ENCODE data around the gene EVC2. TPM values are rescaled to one million over a fixed set of nuclear protein-coding genes. Genes with fewer than 3 reads are reported as not detected.

EVC2 gene
- total RNA-seq, 1 donor from 2014 or later: 5.2 TPM

- Histone ChIP-seq H3K4me1 (ENCODE audit: control insufficient read depth in 3 of 3, insufficient read depth in 3 of 3, low read length in 3 of 3) (no peaks in the 10 kb centered on the region), H3K4me3 (ENCODE audit: low read length in 3 of 3) (no peak overlapping the region), H3K27ac (ENCODE audit: low read depth, low read length) (no peak overlapping the region), H3K36me3 (ENCODE audit: control insufficient read depth in 3 of 3, insufficient read depth in 3 of 3, low read length in 3 of 3) (peaks cover 0 to 3% (median 0%) of the 10 kb centered on the region in 3 donors), H3K9me3 (ENCODE audit: control insufficient read depth in 3 of 3, low read length in 3 of 3) (no peaks in the 10 kb centered on the region), H3K27me3 (ENCODE audit: control insufficient read depth in 3 of 3, insufficient read depth in 3 of 3, low read length in 3 of 3) (no peaks in the 10 kb centered on the region), H3K9ac (ENCODE audit: low read depth in 1 of 3, low read length in 3 of 3) (no peak overlapping the region)
Measured at GRCh38 chr4:5589495-5589894, 118.9 kb downstream of the EVC2 start.

GRCh38 chr4:5588046-5588445 lies 120.3 kb downstream of the EVC2 start:
- Histone ChIP-seq H3K4me3 (ENCODE audit: low read length in 3 of 3) (no peak overlapping the region), H3K27ac (ENCODE audit: low read depth, low read length) (no peak overlapping the region), H3K4me1 (ENCODE audit: control insufficient read depth in 3 of 3, insufficient read depth in 3 of 3, low read length in 3 of 3) (no peaks in the 10 kb centered on the region), H3K27me3 (ENCODE audit: control insufficient read depth in 3 of 3, insufficient read depth in 3 of 3, low read length in 3 of 3) (no peaks in the 10 kb centered on the region), H3K9me3 (ENCODE audit: control insufficient read depth in 3 of 3, low read length in 3 of 3) (no peaks in the 10 kb centered on the region), H3K36me3 (ENCODE audit: control insufficient read depth in 3 of 3, insufficient read depth in 3 of 3, low read length in 3 of 3) (peaks cover 0 to 4% (median 0%) of the 10 kb centered on the region in 3 donors), H3K9ac (ENCODE audit: low read depth in 1 of 3, low read length in 3 of 3) (no peak overlapping the region)

- peaks cover 0 to 2% (median 0%) of the 10 kb centered on the region in 3 donors for H3K9me3 ChIP-seq (ENCODE audit: control insufficient read depth in 3 of 3, low read length in 3 of 3)
- H3K36me3 ChIP-seq (ENCODE audit: control insufficient read depth in 3 of 3, insufficient read depth in 3 of 3, low read length in 3 of 3): peaks cover 0 to 8% (median 0%) of the 10 kb centered on the region in 3 donors
- no peak overlapping the region for H3K27ac ChIP-seq (ENCODE audit: low read depth, low read length)
- no peak overlapping the region for H3K4me3 ChIP-seq (ENCODE audit: low read length in 3 of 3)
- no peak overlapping the region for H3K9ac ChIP-seq (ENCODE audit: low read depth in 1 of 3, low read length in 3 of 3)
- H3K27me3 ChIP-seq (ENCODE audit: control insufficient read depth in 3 of 3, insufficient read depth in 3 of 3, low read length in 3 of 3): no peaks in the 10 kb centered on the region
- no peaks in the 10 kb centered on the region for H3K4me1 ChIP-seq (ENCODE audit: control insufficient read depth in 3 of 3, insufficient read depth in 3 of 3, low read length in 3 of 3)
Measured at GRCh38 chr4:5575941-5576340, 132.4 kb downstream of the EVC2 start.

GRCh38 chr4:5574386-5574785 lies 134.0 kb downstream of the EVC2 start:
- no peak overlapping the region for H3K4me3 ChIP-seq (ENCODE audit: low read length in 3 of 3)
- H3K27me3 ChIP-seq (ENCODE audit: control insufficient read depth in 3 of 3, insufficient read depth in 3 of 3, low read length in 3 of 3): no peaks in the 10 kb centered on the region
- H3K4me1 ChIP-seq (ENCODE audit: control insufficient read depth in 3 of 3, insufficient read depth in 3 of 3, low read length in 3 of 3): no peaks in the 10 kb centered on the region
- no peak overlapping the region for H3K9ac ChIP-seq (ENCODE audit: low read depth in 1 of 3, low read length in 3 of 3)
- no peaks in the 10 kb centered on the region for H3K9me3 ChIP-seq (ENCODE audit: control insufficient read depth in 3 of 3, low read length in 3 of 3)
- no peak overlapping the region for H3K27ac ChIP-seq (ENCODE audit: low read depth, low read length)
- peaks cover 0 to 8% (median 0%) of the 10 kb centered on the region in 3 donors for H3K36me3 ChIP-seq (ENCODE audit: control insufficient read depth in 3 of 3, insufficient read depth in 3 of 3, low read length in 3 of 3)

GRCh38 chr4:5573965-5574364 lies 134.4 kb downstream of the EVC2 start:
- H3K9ac ChIP-seq (ENCODE audit: low read depth in 1 of 3, low read length in 3 of 3): no peak overlapping the region
- no peak overlapping the region for H3K27ac ChIP-seq (ENCODE audit: low read depth, low read length)
- H3K4me1 ChIP-seq (ENCODE audit: control insufficient read depth in 3 of 3, insufficient read depth in 3 of 3, low read length in 3 of 3): no peaks in the 10 kb centered on the region
- no peaks in the 10 kb centered on the region for H3K27me3 ChIP-seq (ENCODE audit: control insufficient read depth in 3 of 3, insufficient read depth in 3 of 3, low read length in 3 of 3)
- H3K4me3 ChIP-seq (ENCODE audit: low read length in 3 of 3): no peak overlapping the region
- H3K9me3 ChIP-seq (ENCODE audit: control insufficient read depth in 3 of 3, low read length in 3 of 3): no peaks in the 10 kb centered on the region
- H3K36me3 ChIP-seq (ENCODE audit: control insufficient read depth in 3 of 3, insufficient read depth in 3 of 3, low read length in 3 of 3): peaks cover 0 to 8% (median 2%) of the 10 kb centered on the region in 3 donors

GRCh38 chr4:5572751-5573150 lies 135.6 kb downstream of the EVC2 start:
- H3K9ac ChIP-seq (ENCODE audit: low read depth in 1 of 3, low read length in 3 of 3): no peak overlapping the region
- no peaks in the 10 kb centered on the region for H3K4me1 ChIP-seq (ENCODE audit: control insufficient read depth in 3 of 3, insufficient read depth in 3 of 3, low read length in 3 of 3)
- no peak overlapping the region for H3K27ac ChIP-seq (ENCODE audit: low read depth, low read length)
- H3K9me3 ChIP-seq (ENCODE audit: control insufficient read depth in 3 of 3, low read length in 3 of 3): no peaks in the 10 kb centered on the region
- H3K27me3 ChIP-seq (ENCODE audit: control insufficient read depth in 3 of 3, insufficient read depth in 3 of 3, low read length in 3 of 3): no peaks in the 10 kb centered on the region
- no peak overlapping the region for H3K4me3 ChIP-seq (ENCODE audit: low read length in 3 of 3)
- peaks cover 0 to 8% (median 2%) of the 10 kb centered on the region in 3 donors for H3K36me3 ChIP-seq (ENCODE audit: control insufficient read depth in 3 of 3, insufficient read depth in 3 of 3, low read length in 3 of 3)

GRCh38 chr4:5572114-5572513 lies 136.2 kb downstream of the EVC2 start:
- Histone ChIP-seq H3K27me3 (ENCODE audit: control insufficient read depth in 3 of 3, insufficient read depth in 3 of 3, low read length in 3 of 3) (no peaks in the 10 kb centered on the region), H3K9me3 (ENCODE audit: control insufficient read depth in 3 of 3, low read length in 3 of 3) (no peaks in the 10 kb centered on the region), H3K4me1 (ENCODE audit: control insufficient read depth in 3 of 3, insufficient read depth in 3 of 3, low read length in 3 of 3) (no peaks in the 10 kb centered on the region), H3K9ac (ENCODE audit: low read depth in 1 of 3, low read length in 3 of 3) (no peak overlapping the region), H3K4me3 (ENCODE audit: low read length in 3 of 3) (no peak overlapping the region), H3K27ac (ENCODE audit: low read depth, low read length) (no peak overlapping the region), H3K36me3 (ENCODE audit: control insufficient read depth in 3 of 3, insufficient read depth in 3 of 3, low read length in 3 of 3) (peaks cover 0 to 10% (median 2%) of the 10 kb centered on the region in 3 donors)

GRCh38 chr4:5571646-5572045 lies 136.7 kb downstream of the EVC2 start:
- Histone ChIP-seq H3K36me3 (ENCODE audit: control insufficient read depth in 3 of 3, insufficient read depth in 3 of 3, low read length in 3 of 3) (peaks cover 0 to 10% (median 2%) of the 10 kb centered on the region in 3 donors), H3K9me3 (ENCODE audit: control insufficient read depth in 3 of 3, low read length in 3 of 3) (no peaks in the 10 kb centered on the region), H3K27ac (ENCODE audit: low read depth, low read length) (no peak overlapping the region), H3K9ac (ENCODE audit: low read depth in 1 of 3, low read length in 3 of 3) (no peak overlapping the region), H3K27me3 (ENCODE audit: control insufficient read depth in 3 of 3, insufficient read depth in 3 of 3, low read length in 3 of 3) (no peaks in the 10 kb centered on the region), H3K4me1 (ENCODE audit: control insufficient read depth in 3 of 3, insufficient read depth in 3 of 3, low read length in 3 of 3) (no peaks in the 10 kb centered on the region), H3K4me3 (ENCODE audit: low read length in 3 of 3) (no peak overlapping the region)

- Histone ChIP-seq H3K27me3 (ENCODE audit: control insufficient read depth in 3 of 3, insufficient read depth in 3 of 3, low read length in 3 of 3) (no peaks in the 10 kb centered on the region), H3K36me3 (ENCODE audit: control insufficient read depth in 3 of 3, insufficient read depth in 3 of 3, low read length in 3 of 3) (peaks cover 0 to 15% (median 5%) of the 10 kb centered on the region in 3 donors), H3K27ac (ENCODE audit: low read depth, low read length) (no peak overlapping the region), H3K9ac (ENCODE audit: low read depth in 1 of 3, low read length in 3 of 3) (no peak overlapping the region), H3K4me1 (ENCODE audit: control insufficient read depth in 3 of 3, insufficient read depth in 3 of 3, low read length in 3 of 3) (no peaks in the 10 kb centered on the region), H3K9me3 (ENCODE audit: control insufficient read depth in 3 of 3, low read length in 3 of 3) (no peaks in the 10 kb centered on the region), H3K4me3 (ENCODE audit: low read length in 3 of 3) (no peak overlapping the region)
Measured at GRCh38 chr4:5569451-5569850, 138.9 kb downstream of the EVC2 start.

GRCh38 chr4:5568931-5569330 lies 139.4 kb downstream of the EVC2 start:
- H3K4me3 ChIP-seq (ENCODE audit: low read length in 3 of 3): no peak overlapping the region
- H3K27ac ChIP-seq (ENCODE audit: low read depth, low read length): no peak overlapping the region
- H3K36me3 ChIP-seq (ENCODE audit: control insufficient read depth in 3 of 3, insufficient read depth in 3 of 3, low read length in 3 of 3): peaks cover 0 to 15% (median 5%) of the 10 kb centered on the region in 3 donors
- no peaks in the 10 kb centered on the region for H3K9me3 ChIP-seq (ENCODE audit: control insufficient read depth in 3 of 3, low read length in 3 of 3)
- no peaks in the 10 kb centered on the region for H3K27me3 ChIP-seq (ENCODE audit: control insufficient read depth in 3 of 3, insufficient read depth in 3 of 3, low read length in 3 of 3)
- no peak overlapping the region for H3K9ac ChIP-seq (ENCODE audit: low read depth in 1 of 3, low read length in 3 of 3)
- H3K4me1 ChIP-seq (ENCODE audit: control insufficient read depth in 3 of 3, insufficient read depth in 3 of 3, low read length in 3 of 3): no peaks in the 10 kb centered on the region

GRCh38 chr4:5568336-5568735 lies 140.0 kb downstream of the EVC2 start:
- Histone ChIP-seq H3K9me3 (ENCODE audit: control insufficient read depth in 3 of 3, low read length in 3 of 3) (no peaks in the 10 kb centered on the region), H3K27me3 (ENCODE audit: control insufficient read depth in 3 of 3, insufficient read depth in 3 of 3, low read length in 3 of 3) (no peaks in the 10 kb centered on the region), H3K27ac (ENCODE audit: low read depth, low read length) (no peak overlapping the region), H3K36me3 (ENCODE audit: control insufficient read depth in 3 of 3, insufficient read depth in 3 of 3, low read length in 3 of 3) (peaks cover 0 to 14% (median 5%) of the 10 kb centered on the region in 3 donors), H3K4me1 (ENCODE audit: control insufficient read depth in 3 of 3, insufficient read depth in 3 of 3, low read length in 3 of 3) (no peaks in the 10 kb centered on the region), H3K9ac (ENCODE audit: low read depth in 1 of 3, low read length in 3 of 3) (no peak overlapping the region), H3K4me3 (ENCODE audit: low read length in 3 of 3) (no peak overlapping the region)
